Measurements from ENCODE around the gene SMYD3.
"Not testable (repeated sequence)": the region's sequence is repeated elsewhere in the genome, so short reads cannot be mapped to it uniquely, and the experiment has no call there.

The SMYD3 gene

GRCh38 chr1:245791410-245792312 is 715.4 kb downstream of the SMYD3 start:
- Histone ChIP-seq H3K36me3 (ENCODE audit: control insufficient read depth in 1 of 2, insufficient read depth in 2 of 2, low read length in 2 of 2) (no peaks in the 10 kb centered on the region), H3K9me3 (ENCODE audit: control insufficient read depth in 1 of 2, low read length in 2 of 2) (no peaks in the 10 kb centered on the region), H3K27me3 (ENCODE audit: low read depth, low read length) (no peaks in the 10 kb centered on the region), H3K27ac (ENCODE audit: low read length) (no peak overlapping the region), H3K4me3 (ENCODE audit: low read depth in 1 of 2, low read length in 2 of 2) (no peak overlapping the region), H3K4me1 (ENCODE audit: control insufficient read depth in 1 of 2, insufficient read depth in 2 of 2, low read length in 2 of 2) (no peaks in the 10 kb centered on the region)

- Histone ChIP-seq H3K9me3 (ENCODE audit: control insufficient read depth in 1 of 2, low read length in 2 of 2) (no peaks in the 10 kb centered on the region), H3K27ac (ENCODE audit: low read length) (no peak overlapping the region), H3K4me3 (ENCODE audit: low read depth in 1 of 2, low read length in 2 of 2) (no peak overlapping the region), H3K27me3 (ENCODE audit: low read depth, low read length) (no peaks in the 10 kb centered on the region), H3K36me3 (ENCODE audit: control insufficient read depth in 1 of 2, insufficient read depth in 2 of 2, low read length in 2 of 2) (no peaks in the 10 kb centered on the region), H3K4me1 (ENCODE audit: control insufficient read depth in 1 of 2, insufficient read depth in 2 of 2, low read length in 2 of 2) (no peaks in the 10 kb centered on the region)
Observed at GRCh38 chr1:245790441-245790840, 716.6 kb downstream of the SMYD3 start.

GRCh38 chr1:245788886-245789285 is 718.2 kb downstream of the SMYD3 start:
- Histone ChIP-seq H3K36me3 (ENCODE audit: control insufficient read depth in 1 of 2, insufficient read depth in 2 of 2, low read length in 2 of 2) (no peaks in the 10 kb centered on the region), H3K4me3 (ENCODE audit: low read depth in 1 of 2, low read length in 2 of 2) (no peak overlapping the region), H3K27me3 (ENCODE audit: low read depth, low read length) (no peaks in the 10 kb centered on the region), H3K9me3 (ENCODE audit: control insufficient read depth in 1 of 2, low read length in 2 of 2) (no peaks in the 10 kb centered on the region), H3K4me1 (ENCODE audit: control insufficient read depth in 1 of 2, insufficient read depth in 2 of 2, low read length in 2 of 2) (no peaks in the 10 kb centered on the region), H3K27ac (ENCODE audit: low read length) (no peak overlapping the region)

DNA sequence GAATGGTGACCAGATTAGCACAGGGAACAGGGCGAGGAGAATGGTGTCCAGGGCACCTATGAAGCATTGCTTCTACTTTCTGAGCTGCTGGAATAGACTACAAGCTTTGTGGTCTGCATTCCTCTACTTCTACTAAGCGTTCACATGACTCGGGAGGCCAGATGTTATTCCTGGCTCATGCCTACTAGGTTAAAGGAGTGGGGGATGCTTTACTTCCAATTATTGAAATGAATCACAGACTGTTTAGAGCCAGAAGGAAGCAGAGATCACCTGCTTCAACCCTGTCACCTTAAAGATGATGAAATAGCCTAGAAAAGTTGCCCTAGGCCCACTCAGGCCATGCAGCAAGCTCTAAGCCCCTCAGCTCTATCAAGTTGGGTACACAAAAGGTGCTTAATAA is 718.8 kb downstream of the SMYD3 start:
- no peaks in the 10 kb centered on the region for H3K9me3 ChIP-seq (ENCODE audit: control insufficient read depth in 1 of 2, low read length in 2 of 2)
- H3K36me3 ChIP-seq (ENCODE audit: control insufficient read depth in 1 of 2, insufficient read depth in 2 of 2, low read length in 2 of 2), result no peaks in the 10 kb centered on the region
- no peaks in the 10 kb centered on the region for H3K27me3 ChIP-seq (ENCODE audit: low read depth, low read length)
- no peaks in the 10 kb centered on the region for H3K4me1 ChIP-seq (ENCODE audit: control insufficient read depth in 1 of 2, insufficient read depth in 2 of 2, low read length in 2 of 2)
- H3K4me3 ChIP-seq (ENCODE audit: low read depth in 1 of 2, low read length in 2 of 2), result no peak overlapping the region
- no peak overlapping the region for H3K27ac ChIP-seq (ENCODE audit: low read length)

DNA sequence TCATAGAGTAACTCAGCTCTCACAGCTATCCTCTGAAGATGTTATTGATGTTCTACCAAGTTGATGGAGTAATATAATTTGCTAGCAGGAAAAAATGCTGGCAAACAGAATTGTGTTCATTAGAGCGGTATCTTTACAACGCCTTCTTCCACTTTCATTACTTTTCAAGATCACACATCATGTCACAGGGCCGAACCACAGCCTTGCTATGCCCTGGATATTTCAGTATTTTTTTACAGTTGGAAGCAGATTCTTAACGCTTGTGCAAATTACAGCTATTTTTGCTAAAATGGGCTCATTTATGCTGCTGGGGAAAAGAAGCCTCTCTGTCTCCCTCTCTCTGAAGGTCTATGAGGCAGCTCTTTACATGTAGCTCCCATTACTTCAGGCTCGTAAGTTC is 720.1 kb downstream of the SMYD3 start:
- no peaks in the 10 kb centered on the region for H3K4me1 ChIP-seq (ENCODE audit: control insufficient read depth in 1 of 2, insufficient read depth in 2 of 2, low read length in 2 of 2)
- H3K9me3 ChIP-seq (ENCODE audit: control insufficient read depth in 1 of 2, low read length in 2 of 2), result no peaks in the 10 kb centered on the region
- H3K27me3 ChIP-seq (ENCODE audit: low read depth, low read length), result no peaks in the 10 kb centered on the region
- H3K4me3 ChIP-seq (ENCODE audit: low read depth in 1 of 2, low read length in 2 of 2), result no peak overlapping the region
- no peaks in the 10 kb centered on the region for H3K36me3 ChIP-seq (ENCODE audit: control insufficient read depth in 1 of 2, insufficient read depth in 2 of 2, low read length in 2 of 2)
- H3K27ac ChIP-seq (ENCODE audit: low read length), result no peak overlapping the region

- Histone ChIP-seq H3K4me3 (ENCODE audit: low read depth in 1 of 2, low read length in 2 of 2) (no peak overlapping the region), H3K4me1 (ENCODE audit: control insufficient read depth in 1 of 2, insufficient read depth in 2 of 2, low read length in 2 of 2) (no peaks in the 10 kb centered on the region), H3K36me3 (ENCODE audit: control insufficient read depth in 1 of 2, insufficient read depth in 2 of 2, low read length in 2 of 2) (no peaks in the 10 kb centered on the region), H3K27ac (ENCODE audit: low read length) (no peak overlapping the region), H3K9me3 (ENCODE audit: control insufficient read depth in 1 of 2, low read length in 2 of 2) (no peaks in the 10 kb centered on the region), H3K27me3 (ENCODE audit: low read depth, low read length) (no peaks in the 10 kb centered on the region)
Observed at GRCh38 chr1:245779797-245780755, 727.0 kb downstream of the SMYD3 start.

- H3K27me3 ChIP-seq (ENCODE audit: low read depth, low read length), result no peaks in the 10 kb centered on the region
- no peak overlapping the region for H3K27ac ChIP-seq (ENCODE audit: low read length)
- no peaks in the 10 kb centered on the region for H3K36me3 ChIP-seq (ENCODE audit: control insufficient read depth in 1 of 2, insufficient read depth in 2 of 2, low read length in 2 of 2)
- H3K4me3 ChIP-seq (ENCODE audit: low read depth in 1 of 2, low read length in 2 of 2), result no peak overlapping the region
- H3K9me3 ChIP-seq (ENCODE audit: control insufficient read depth in 1 of 2, low read length in 2 of 2), result no peaks in the 10 kb centered on the region
- no peaks in the 10 kb centered on the region for H3K4me1 ChIP-seq (ENCODE audit: control insufficient read depth in 1 of 2, insufficient read depth in 2 of 2, low read length in 2 of 2)
Observed at GRCh38 chr1:245777752-245778151, 729.3 kb downstream of the SMYD3 start.

DNA sequence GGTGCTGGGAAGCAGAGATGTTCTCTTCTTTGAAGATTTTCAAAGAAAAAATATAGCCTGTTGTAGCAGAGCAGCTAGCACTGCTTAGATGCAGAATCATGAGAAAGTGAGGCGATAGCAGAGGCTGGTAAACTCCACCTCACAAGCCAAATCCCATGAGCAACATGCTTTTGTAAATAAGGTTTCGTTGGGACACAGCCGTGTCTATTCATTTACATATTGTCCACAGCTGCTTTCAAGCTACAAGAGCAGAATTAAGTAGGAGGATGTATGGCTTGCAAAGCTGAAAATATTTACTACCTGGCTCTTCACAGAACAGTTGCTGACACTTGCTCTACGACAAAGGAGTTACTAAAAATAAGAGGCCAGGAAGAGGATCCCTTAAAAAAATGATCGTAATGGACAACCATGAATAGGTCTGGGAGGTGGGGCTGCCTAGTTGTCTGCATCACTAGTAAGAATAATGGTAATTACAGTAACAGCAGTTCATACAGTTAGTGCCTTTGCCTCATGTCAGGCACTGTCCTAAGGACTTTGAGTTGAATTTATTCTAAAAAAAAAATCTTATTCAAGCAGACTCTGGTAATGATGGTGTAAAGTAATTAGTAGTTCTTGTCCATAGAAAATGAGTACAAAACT is 730.3 kb downstream of the SMYD3 start:
- no peaks in the 10 kb centered on the region for H3K27me3 ChIP-seq (ENCODE audit: low read depth, low read length)
- peaks cover 0 to 2% of the 10 kb centered on the region in 2 donors for H3K4me1 ChIP-seq (ENCODE audit: control insufficient read depth in 1 of 2, insufficient read depth in 2 of 2, low read length in 2 of 2)
- no peaks in the 10 kb centered on the region for H3K9me3 ChIP-seq (ENCODE audit: control insufficient read depth in 1 of 2, low read length in 2 of 2)
- no peak overlapping the region for H3K27ac ChIP-seq (ENCODE audit: low read length)
- no peaks in the 10 kb centered on the region for H3K36me3 ChIP-seq (ENCODE audit: control insufficient read depth in 1 of 2, insufficient read depth in 2 of 2, low read length in 2 of 2)
- H3K4me3 ChIP-seq (ENCODE audit: low read depth in 1 of 2, low read length in 2 of 2), result no peak overlapping the region

GRCh38 chr1:245776139-245776538 is 730.9 kb downstream of the SMYD3 start:
- H3K4me3 ChIP-seq (ENCODE audit: low read depth in 1 of 2, low read length in 2 of 2), result no peak overlapping the region
- H3K27me3 ChIP-seq (ENCODE audit: low read depth, low read length), result no peaks in the 10 kb centered on the region
- H3K27ac ChIP-seq (ENCODE audit: low read length), result no peak overlapping the region
- no peaks in the 10 kb centered on the region for H3K36me3 ChIP-seq (ENCODE audit: control insufficient read depth in 1 of 2, insufficient read depth in 2 of 2, low read length in 2 of 2)
- H3K4me1 ChIP-seq (ENCODE audit: control insufficient read depth in 1 of 2, insufficient read depth in 2 of 2, low read length in 2 of 2), result peaks cover 0 to 8% of the 10 kb centered on the region in 2 donors
- H3K9me3 ChIP-seq (ENCODE audit: control insufficient read depth in 1 of 2, low read length in 2 of 2), result no peaks in the 10 kb centered on the region

GRCh38 chr1:245774931-245775330 is 732.1 kb downstream of the SMYD3 start:
- not testable (repeated sequence) for H3K27ac ChIP-seq (ENCODE audit: low read length); H3K27me3 ChIP-seq (ENCODE audit: low read depth, low read length); H3K36me3 ChIP-seq (ENCODE audit: control insufficient read depth in 1 of 2, insufficient read depth in 2 of 2, low read length in 2 of 2); H3K4me3 ChIP-seq (ENCODE audit: low read depth in 1 of 2, low read length in 2 of 2); H3K4me1 ChIP-seq (ENCODE audit: control insufficient read depth in 1 of 2, insufficient read depth in 2 of 2, low read length in 2 of 2); H3K9me3 ChIP-seq (ENCODE audit: control insufficient read depth in 1 of 2, low read length in 2 of 2)

DNA sequence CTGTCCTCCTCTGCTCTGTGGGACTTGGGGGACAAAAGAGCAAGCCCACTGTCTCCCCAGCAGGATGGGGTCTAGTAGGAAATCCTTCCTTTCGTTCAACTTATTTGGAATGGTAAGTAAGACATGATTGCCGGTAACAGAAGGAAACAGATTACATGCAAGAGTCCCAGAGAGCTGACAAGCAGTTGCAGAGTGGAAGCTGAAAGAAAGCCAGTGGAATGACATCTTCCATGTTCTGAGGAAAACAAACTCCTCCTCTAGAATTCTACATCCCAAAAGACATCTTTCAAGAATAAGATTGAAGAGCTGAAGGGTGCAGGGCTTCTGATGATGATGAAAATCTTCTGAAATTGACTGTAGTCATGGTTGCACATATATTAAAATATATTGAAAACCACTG is 732.9 kb downstream of the SMYD3 start:
- Histone ChIP-seq H3K27me3 (ENCODE audit: low read depth, low read length) (no peaks in the 10 kb centered on the region), H3K36me3 (ENCODE audit: control insufficient read depth in 1 of 2, insufficient read depth in 2 of 2, low read length in 2 of 2) (no peaks in the 10 kb centered on the region), H3K4me3 (ENCODE audit: low read depth in 1 of 2, low read length in 2 of 2) (no peak overlapping the region), H3K4me1 (ENCODE audit: control insufficient read depth in 1 of 2, insufficient read depth in 2 of 2, low read length in 2 of 2) (peaks cover 0 to 8% of the 10 kb centered on the region in 2 donors), H3K27ac (ENCODE audit: low read length) (no peak overlapping the region), H3K9me3 (ENCODE audit: control insufficient read depth in 1 of 2, low read length in 2 of 2) (no peaks in the 10 kb centered on the region)

All from muscle layer of duodenum (tissue), 2 donors.